HG03558 (cell line): ENCODE measurements around the gene TFEC.
A peak's percentile ranks its signal among the peaks of the same experiment; 100 is the strongest.
"Not testable (repeated sequence)": the region's sequence is repeated elsewhere in the genome, so short reads cannot be mapped to it uniquely, and the experiment has no call there.

ENCODE experiments used
- ATAC-seq: cut with Tn5 transposase; IDR thresholded peaks from one replicate; pipeline ENCODE4 v1.9.1; 2021; ENCODE audit warnings: moderate number of reproducible peaks; ENCODE audit not compliant: unreplicated experiment; ENCODE audit errors: extremely low read depth

The TFEC gene

GRCh38 chr7:115932880-115933279, 97.7 kb downstream of the TFEC start:
- no peak for ATAC-seq

- ATAC-seq, result not testable (repeated sequence)
Observed at GRCh38 chr7:115930184-115930583, 100.4 kb downstream of the TFEC start.

DNA sequence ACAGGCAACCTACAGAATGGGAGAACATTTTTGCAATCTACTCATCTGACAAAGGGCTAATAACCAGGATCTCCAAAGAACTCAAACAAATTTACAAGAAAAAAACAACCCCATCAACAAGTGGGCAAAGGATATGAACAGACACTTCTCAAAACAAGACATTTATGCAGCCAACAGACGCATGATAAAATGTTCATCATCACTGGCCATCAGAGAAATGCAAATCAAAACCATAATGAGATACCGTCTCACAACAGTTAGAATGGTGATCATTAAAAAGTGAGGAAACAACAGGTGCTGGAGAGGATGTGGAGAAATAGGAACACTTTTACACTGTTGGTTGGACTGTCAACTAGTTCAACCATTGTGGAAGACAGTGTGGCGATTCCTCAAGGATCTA, 100.8 kb downstream of the TFEC start:
- not testable (repeated sequence) for ATAC-seq

GRCh38 chr7:115924411-115924810, 106.2 kb downstream of the TFEC start:
- ATAC-seq, result no peak

GRCh38 chr7:115920367-115920766, 110.2 kb downstream of the TFEC start:
- no peak for ATAC-seq

GRCh38 chr7:115914951-115915350, 115.6 kb downstream of the TFEC start:
- no peak for ATAC-seq

DNA sequence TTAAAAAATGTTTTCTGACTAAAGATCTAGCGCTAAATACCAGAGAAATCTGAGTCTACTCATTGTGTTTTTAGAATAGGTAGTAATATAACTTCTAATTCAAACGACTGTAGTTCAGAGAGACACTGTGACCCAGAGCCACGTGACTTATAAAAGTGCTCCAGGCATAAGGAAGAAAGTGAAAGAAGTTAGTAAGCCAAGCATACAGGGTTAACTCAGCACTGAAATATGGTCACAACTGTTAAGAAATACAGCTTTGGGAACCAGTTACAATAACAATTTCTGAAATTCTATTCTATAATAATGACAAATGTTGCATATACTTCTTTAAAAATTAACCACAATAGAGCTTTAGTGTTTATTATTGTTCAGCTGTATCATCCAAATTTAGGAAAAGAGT, 119.1 kb downstream of the TFEC start:
- no peak for ATAC-seq

GRCh38 chr7:115910541-115911164, 119.9 kb downstream of the TFEC start:
- ATAC-seq, result peak; percentile 75

DNA sequence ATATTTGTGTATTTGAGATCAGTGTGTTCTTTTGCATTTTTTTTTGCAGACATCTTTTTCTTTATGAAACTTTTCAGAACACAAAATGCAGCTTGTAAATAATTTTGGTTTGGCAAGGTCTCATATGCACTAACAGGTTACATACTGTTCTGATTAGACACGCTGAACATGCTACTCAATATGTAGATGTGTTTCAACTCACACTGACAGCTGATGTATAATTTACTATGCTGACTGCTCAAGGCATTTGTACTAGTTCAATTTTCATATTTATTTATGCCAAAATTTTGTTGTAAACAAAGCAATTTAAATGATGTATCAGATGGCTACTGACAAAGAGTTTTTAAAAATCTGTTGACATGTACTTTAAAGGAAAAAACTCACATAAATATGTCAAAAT, 123.8 kb downstream of the TFEC start:
- no peak for ATAC-seq

DNA sequence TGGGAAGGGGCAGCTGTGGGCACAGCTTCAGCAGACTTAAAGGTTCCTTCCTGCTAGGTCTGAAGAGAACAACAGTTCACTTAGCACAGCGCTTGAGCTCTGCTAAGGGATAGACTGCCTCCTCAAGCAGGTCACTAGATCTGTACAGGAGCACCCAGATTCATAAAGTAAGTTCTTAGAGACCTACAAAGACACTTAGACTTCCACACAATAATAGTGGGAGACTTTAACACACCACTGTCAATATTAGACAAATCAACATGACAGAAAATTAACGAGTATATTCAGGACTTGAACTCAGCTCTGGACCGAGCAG, 140.9 kb downstream of the TFEC start:
- no peak for ATAC-seq

GRCh38 chr7:115888981-115889668, 141.4 kb downstream of the TFEC start:
- ATAC-seq, result no peak

DNA sequence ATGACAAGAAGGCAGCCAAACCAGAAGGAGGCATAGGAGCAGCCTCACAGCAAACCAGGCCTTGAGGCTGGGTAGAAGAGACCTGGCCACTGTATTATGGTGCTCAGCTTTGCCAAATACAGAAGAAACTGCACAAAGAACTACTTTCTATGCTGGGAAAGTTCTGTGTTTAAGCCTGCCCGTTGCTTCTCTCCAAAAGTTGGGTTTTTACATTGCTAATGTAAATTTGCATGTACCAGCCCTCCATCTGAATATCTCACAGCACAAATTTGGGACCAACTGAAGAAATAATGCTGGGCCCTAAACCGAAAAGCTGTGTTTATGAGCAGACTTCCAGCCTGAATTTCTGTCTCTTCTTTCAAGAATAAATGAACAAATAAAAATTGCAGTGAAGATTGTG, 145.0 kb downstream of the TFEC start:
- no peak for ATAC-seq
